SU-DHL-6 (cell line): ENCODE results near the gene ZNF841.
A peak's percentile ranks its signal among the peaks of the same experiment; 100 is the strongest.

Experiments
- H2AFZ ChIP-seq: fragments of 200-600 bp; sonication (generic); 2 replicates; pipeline ENCODE4 v1.6.1; 2014; ENCODE audit warnings: low read depth, mild to moderate bottlenecking, moderate library complexity, mixed read lengths, antibody characterized with exemption, low read length; ENCODE audit not compliant: severe bottlenecking
- H3F3A ChIP-seq: fragments of 200-600 bp; shearing (Covaris generic); 2 replicates; pipeline ENCODE4 v1.6.0; 2016; ENCODE audit warnings: antibody characterized with exemption, mild to moderate bottlenecking; ENCODE audit not compliant: insufficient read depth
- H3K27ac ChIP-seq: fragments of 200-600 bp; sonication (generic); 2 replicates; pipeline ENCODE4 v1.5.1; 2016; ENCODE audit warnings: low read depth, mild to moderate bottlenecking, low read length, moderate library complexity, mixed read lengths
- H3K27me3 ChIP-seq: fragments of 200-600 bp; sonication (generic), shearing (Covaris generic); 2 replicates; pipeline ENCODE4 v1.6.0; 2014; ENCODE audit warnings: mild to moderate bottlenecking, low read length
- H3K36me3 ChIP-seq: fragments of 200-600 bp; sonication (generic); 2 replicates; pipeline ENCODE4 v1.6.1; 2014; ENCODE audit warnings: mild to moderate bottlenecking, low read length, mixed read lengths
- H3K4me2 ChIP-seq: fragments of 300-600, 200-600 bp; shearing (Covaris generic), sonication (generic); 2 replicates; pipeline ENCODE4 v1.6.0; 2014; ENCODE audit warnings: low read length, low read depth, mild to moderate bottlenecking; ENCODE audit not compliant: poor library complexity, severe bottlenecking
- H3K4me3 ChIP-seq: fragments of 200-600 bp; sonication (generic); 2 replicates; pipeline ENCODE4 v1.5.1; 2014; ENCODE audit warnings: antibody characterized with exemption, low read length, mild to moderate bottlenecking, mixed read lengths; ENCODE audit not compliant: insufficient read depth, poor library complexity, severe bottlenecking
- H3K79me2 ChIP-seq: fragments of 200-600 bp; sonication (generic); 2 replicates; pipeline ENCODE4 v1.6.1; 2014; ENCODE audit warnings: mild to moderate bottlenecking, low read length, moderate library complexity; ENCODE audit not compliant: insufficient read depth
- H3K9ac ChIP-seq: fragments of 200-600 bp; sonication (generic); 2 replicates; pipeline ENCODE4 v1.7.0; 2014; ENCODE audit warnings: mild to moderate bottlenecking, low read length
- H3K9me2 ChIP-seq: fragments of 200-600 bp; sonication (generic); replicated peaks from 2 replicates; pipeline ENCODE4 v1.6.1; 2014; ENCODE audit warnings: low read length; ENCODE audit not compliant: insufficient read depth
- H3K9me3 ChIP-seq: fragments of 200-600 bp; sonication (generic); 2 replicates; pipeline ENCODE4 v1.6.1; 2014; ENCODE audit warnings: low read length, mixed read lengths; ENCODE audit not compliant: insufficient read depth
- H4K20me1 ChIP-seq: fragments of 200-600 bp; sonication (generic); 2 replicates; pipeline ENCODE4 v1.6.1; 2014; ENCODE audit warnings: low read depth, mild to moderate bottlenecking, antibody characterized with exemption, low read length, moderate library complexity, mixed read lengths
- EZH2phosphoT487 ChIP-seq: fragments of 200-600 bp; sonication (generic), shearing (Covaris generic); conservative IDR thresholded peaks from 2 replicates; pipeline ENCODE4 v1.6.1; 2018; ENCODE audit warnings: mild to moderate bottlenecking, antibody characterized with exemption, low read length, moderate library complexity, mixed read lengths
- TF ChIP-seq, protein P1 (sequence below): fragments of 200-600 bp; sonication (generic); IDR thresholded peaks from one replicate; pipeline ENCODE4 v1.5.1; 2017; ENCODE audit warnings: antibody characterized with exemption, mild to moderate bottlenecking, low read length, moderate library complexity; ENCODE audit not compliant: insufficient read depth, poor library complexity, severe bottlenecking

The ZNF841 gene

GRCh38 chr19:52048555-52049501, 46.7 kb downstream of the ZNF841 start, which contains the start of gene ZNF432:
TSS of gene ZNF432 (minus strand) at chr19:52048838. CDS start at chr19:52046868, 1,970 bp downstream.
- H3K4me2 ChIP-seq, result peak within 1 kb of the TSS; percentile 20
- H3K27me3 ChIP-seq, result no peaks in the 10 kb centered on the region
- H3K79me2 ChIP-seq, result no peaks in the 10 kb centered on the region
- H3K36me3 ChIP-seq, result no peaks in the 10 kb centered on the region
- no peak within 1 kb of the TSS for H3K4me3 ChIP-seq
- no peaks in the 10 kb centered on the region for H3F3A ChIP-seq
- no peak within 1 kb of the TSS for H3K9ac ChIP-seq
- H4K20me1 ChIP-seq, result no peaks in the 10 kb centered on the region
- H3K9me2 ChIP-seq, result no peaks in the 10 kb centered on the region
- no peaks in the 10 kb centered on the region; the same call in 1 of the 2 replicates for H3K9me3 ChIP-seq
- no peak within 1 kb of the TSS for H3K27ac ChIP-seq
- no peak within 1 kb of the TSS for H2AFZ ChIP-seq
- no peak for TF ChIP-seq EZH2phosphoT487
- TF ChIP-seq, protein P1, sequence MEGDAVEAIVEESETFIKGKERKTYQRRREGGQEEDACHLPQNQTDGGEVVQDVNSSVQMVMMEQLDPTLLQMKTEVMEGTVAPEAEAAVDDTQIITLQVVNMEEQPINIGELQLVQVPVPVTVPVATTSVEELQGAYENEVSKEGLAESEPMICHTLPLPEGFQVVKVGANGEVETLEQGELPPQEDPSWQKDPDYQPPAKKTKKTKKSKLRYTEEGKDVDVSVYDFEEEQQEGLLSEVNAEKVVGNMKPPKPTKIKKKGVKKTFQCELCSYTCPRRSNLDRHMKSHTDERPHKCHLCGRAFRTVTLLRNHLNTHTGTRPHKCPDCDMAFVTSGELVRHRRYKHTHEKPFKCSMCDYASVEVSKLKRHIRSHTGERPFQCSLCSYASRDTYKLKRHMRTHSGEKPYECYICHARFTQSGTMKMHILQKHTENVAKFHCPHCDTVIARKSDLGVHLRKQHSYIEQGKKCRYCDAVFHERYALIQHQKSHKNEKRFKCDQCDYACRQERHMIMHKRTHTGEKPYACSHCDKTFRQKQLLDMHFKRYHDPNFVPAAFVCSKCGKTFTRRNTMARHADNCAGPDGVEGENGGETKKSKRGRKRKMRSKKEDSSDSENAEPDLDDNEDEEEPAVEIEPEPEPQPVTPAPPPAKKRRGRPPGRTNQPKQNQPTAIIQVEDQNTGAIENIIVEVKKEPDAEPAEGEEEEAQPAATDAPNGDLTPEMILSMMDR, result no peak

- H3K36me3 ChIP-seq, result no peaks in the 10 kb centered on the region
- H4K20me1 ChIP-seq, result no peaks in the 10 kb centered on the region
- H3K4me3 ChIP-seq, result no peak overlapping the region
- no peaks in the 10 kb centered on the region for H3K27me3 ChIP-seq
- H2AFZ ChIP-seq, result no peak overlapping the region
- H3F3A ChIP-seq, result no peaks in the 10 kb centered on the region
- H3K9ac ChIP-seq, result no peak overlapping the region
- no peak overlapping the region for H3K27ac ChIP-seq
- H3K9me2 ChIP-seq, result no peaks in the 10 kb centered on the region
- TF ChIP-seq EZH2phosphoT487, result no peak
- TF ChIP-seq, protein P1, result no peak
- H3K79me2 ChIP-seq, result no peaks in the 10 kb centered on the region
- no peak overlapping the region for H3K4me2 ChIP-seq
- H3K9me3 ChIP-seq, result peaks cover 11% of the 10 kb centered on the region; the same call in 1 of the 2 replicates
Observed at GRCh38 chr19:52039169-52039568, 56.4 kb downstream of the ZNF841 start.

DNA sequence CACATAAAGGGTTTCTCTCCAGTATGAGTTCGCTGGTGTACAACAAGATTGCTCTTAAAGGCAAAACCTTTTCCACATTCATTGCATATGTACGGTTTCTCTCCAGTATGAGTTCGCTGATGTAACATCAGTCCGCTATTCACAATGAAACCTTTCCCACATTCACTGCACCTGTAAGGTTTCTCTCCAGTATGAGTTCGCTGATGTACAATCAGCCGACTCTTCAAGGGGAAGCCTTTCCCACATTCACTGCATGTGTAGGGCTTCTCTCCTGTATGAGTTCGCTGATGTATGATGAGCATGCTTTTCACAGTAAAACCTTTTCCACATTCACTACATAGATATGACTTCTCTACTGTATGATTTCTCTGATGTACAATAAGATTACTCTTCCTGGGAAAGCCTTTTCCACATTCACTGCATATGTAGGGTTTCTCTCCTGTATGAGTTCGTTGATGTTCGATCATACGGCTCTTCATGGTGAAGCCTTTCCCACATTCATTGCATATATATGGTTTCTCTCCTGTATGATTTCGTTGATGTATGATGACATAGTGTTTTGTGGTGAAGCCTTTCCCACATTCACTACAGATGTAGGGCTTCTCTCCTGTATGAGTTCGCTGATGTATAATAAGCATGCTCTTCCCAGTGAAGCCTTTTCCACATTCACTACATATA, 61.4 kb downstream of the ZNF841 start:
- peaks cover 10% of the 10 kb centered on the region for H3K79me2 ChIP-seq
- no peak overlapping the region for H3K9ac ChIP-seq
- H3K27ac ChIP-seq, result no peak overlapping the region
- no peaks in the 10 kb centered on the region for H3K9me2 ChIP-seq
- H3K36me3 ChIP-seq, result peaks cover 27% of the 10 kb centered on the region
- no peaks in the 10 kb centered on the region for H4K20me1 ChIP-seq
- no peak overlapping the region for H3K4me3 ChIP-seq
- H3F3A ChIP-seq, result no peaks in the 10 kb centered on the region
- TF ChIP-seq EZH2phosphoT487, result no peak
- TF ChIP-seq, protein P1, result no peak
- no peak overlapping the region for H3K4me2 ChIP-seq
- H2AFZ ChIP-seq, result no peak overlapping the region
- H3K27me3 ChIP-seq, result no peaks in the 10 kb centered on the region
- H3K9me3 ChIP-seq, result peaks cover 29% of the 10 kb centered on the region; the same call in 1 of the 2 replicates
